ENCODE measurements around the gene E4F1. TPM values are rescaled to one million over a fixed set of nuclear protein-coding genes. Genes with fewer than 3 reads are reported as not detected.

The E4F1 gene
- total RNA-seq, 4 donors from 2014 or later, result 18.3 to 39.6 (median 25.7) TPM

- TF ChIP-seq, protein P1, sequence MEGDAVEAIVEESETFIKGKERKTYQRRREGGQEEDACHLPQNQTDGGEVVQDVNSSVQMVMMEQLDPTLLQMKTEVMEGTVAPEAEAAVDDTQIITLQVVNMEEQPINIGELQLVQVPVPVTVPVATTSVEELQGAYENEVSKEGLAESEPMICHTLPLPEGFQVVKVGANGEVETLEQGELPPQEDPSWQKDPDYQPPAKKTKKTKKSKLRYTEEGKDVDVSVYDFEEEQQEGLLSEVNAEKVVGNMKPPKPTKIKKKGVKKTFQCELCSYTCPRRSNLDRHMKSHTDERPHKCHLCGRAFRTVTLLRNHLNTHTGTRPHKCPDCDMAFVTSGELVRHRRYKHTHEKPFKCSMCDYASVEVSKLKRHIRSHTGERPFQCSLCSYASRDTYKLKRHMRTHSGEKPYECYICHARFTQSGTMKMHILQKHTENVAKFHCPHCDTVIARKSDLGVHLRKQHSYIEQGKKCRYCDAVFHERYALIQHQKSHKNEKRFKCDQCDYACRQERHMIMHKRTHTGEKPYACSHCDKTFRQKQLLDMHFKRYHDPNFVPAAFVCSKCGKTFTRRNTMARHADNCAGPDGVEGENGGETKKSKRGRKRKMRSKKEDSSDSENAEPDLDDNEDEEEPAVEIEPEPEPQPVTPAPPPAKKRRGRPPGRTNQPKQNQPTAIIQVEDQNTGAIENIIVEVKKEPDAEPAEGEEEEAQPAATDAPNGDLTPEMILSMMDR (IDR thresholded peaks at IDR 0.05), result no peak
- DNase-seq (ENCODE audit: low spot score) (no peak), ATAC-seq (ENCODE audit: low FRiP score) (peak; percentile 22)
These were observed 623 bp downstream of the E4F1 start for GRCh38 chr16:2223942-2224486.

- ATAC-seq (ENCODE audit: low FRiP score) (no peak), DNase-seq (ENCODE audit: low spot score) (no peak)
- TF ChIP-seq, protein P1 (IDR thresholded peaks at IDR 0.05), result no peak
These were observed 2.9 kb downstream of the E4F1 start for GRCh38 chr16:2226245-2226793.

GRCh38 chr16:2226918-2227317 lies 3.5 kb downstream of the E4F1 start:
- ATAC-seq (ENCODE audit: low FRiP score) (no peak), DNase-seq (ENCODE audit: low spot score) (no peak)
- TF ChIP-seq, protein P1 (IDR thresholded peaks at IDR 0.05), result no peak

GRCh38 chr16:2228161-2228824 lies 4.9 kb downstream of the E4F1 start:
- TF ChIP-seq, protein P1 (IDR thresholded peaks at IDR 0.05), result no peak
- no peak for DNase-seq (ENCODE audit: low spot score)
- ATAC-seq (ENCODE audit: low FRiP score), result no peak

GRCh38 chr16:2229091-2229490 lies 5.7 kb downstream of the E4F1 start:
- DNase-seq (ENCODE audit: low spot score) (no peak), ATAC-seq (ENCODE audit: low FRiP score) (no peak)
- TF ChIP-seq, protein P1 (IDR thresholded peaks at IDR 0.05), result no peak

DNA sequence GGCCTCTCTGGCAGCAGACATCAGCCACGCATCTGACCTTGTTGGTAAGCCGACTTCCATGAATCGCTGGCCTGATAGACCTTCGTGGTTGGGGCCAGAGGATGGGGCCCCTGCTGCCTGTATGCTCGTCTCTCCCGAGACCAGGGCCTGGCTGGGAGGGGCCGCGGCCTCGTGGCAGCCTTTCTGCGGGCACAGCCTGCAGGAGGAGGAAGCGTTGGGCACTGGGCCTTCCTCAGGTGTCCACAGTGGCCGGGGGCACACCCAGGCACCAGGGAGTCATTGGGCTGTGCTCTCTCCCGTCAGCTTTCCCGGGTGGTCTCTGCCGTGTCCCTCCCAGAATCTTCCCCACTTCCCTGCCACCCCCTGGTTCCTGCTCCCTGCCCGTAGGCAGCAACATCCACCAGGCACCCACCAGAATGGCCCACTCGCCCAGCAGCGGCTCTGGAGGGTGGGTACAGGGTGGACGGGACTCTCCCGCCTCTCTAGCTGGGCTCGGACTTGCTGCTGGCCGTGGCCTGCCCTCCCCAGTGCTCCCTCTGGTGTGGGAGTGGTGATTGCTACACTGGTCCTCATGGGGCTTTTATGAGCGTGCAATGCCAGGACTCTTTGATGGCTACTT lies 6.3 kb downstream of the E4F1 start:
- TF ChIP-seq, protein P1 (IDR thresholded peaks at IDR 0.05), result no peak
- ATAC-seq (ENCODE audit: low FRiP score) (no peak), DNase-seq (ENCODE audit: low spot score) (no peak)
